ENCODE measurements around the gene ATP8A1.

Gene ATP8A1

GRCh38 chr4:42561031-42561430 is 95.9 kb downstream of the ATP8A1 start:
- no peak overlapping the region for H3K27ac ChIP-seq (ENCODE audit: low read length)
- no peaks in the 10 kb centered on the region for H3K9me3 ChIP-seq (ENCODE audit: insufficient read depth, low read length, severe bottlenecking)
- H3K4me1 ChIP-seq (ENCODE audit: insufficient read depth, low read length): no peaks in the 10 kb centered on the region
- H3K79me2 ChIP-seq (ENCODE audit: insufficient read depth, low read length): no peaks in the 10 kb centered on the region
- no peak overlapping the region for H2AFZ ChIP-seq (ENCODE audit: low read depth, low read length)
- H3K4me3 ChIP-seq (ENCODE audit: low read depth in 1 of 2, low read length in 2 of 2): no peak overlapping the region
- TF ChIP-seq CTCF (IDR thresholded peaks at IDR 0.05; ENCODE audit: borderline replicate concordance, extremely low read depth, low read length, poor library complexity, severe bottlenecking): no peak
- no peak for TF ChIP-seq EZH2 (IDR thresholded peaks at IDR 0.05; ENCODE audit: borderline replicate concordance, low read depth, low read length, severe bottlenecking)
- no peak for ATAC-seq (ENCODE audit: insufficient read depth, low read depth)
- H3K36me3 ChIP-seq (ENCODE audit: insufficient read depth, low read length): no peaks in the 10 kb centered on the region
- H3K9ac ChIP-seq (ENCODE audit: low read depth, low read length): no peak overlapping the region
- no peaks in the 10 kb centered on the region for H4K20me1 ChIP-seq (ENCODE audit: insufficient read depth, low read length)
- H3K4me2 ChIP-seq (ENCODE audit: insufficient read depth, low read length): no peak overlapping the region
- H3K27me3 ChIP-seq (ENCODE audit: insufficient read depth, low read length, poor library complexity): no peaks in the 10 kb centered on the region
- no peak for DNase-seq

GRCh38 chr4:42560467-42560861 is 96.4 kb downstream of the ATP8A1 start:
- no peaks in the 10 kb centered on the region for H3K79me2 ChIP-seq (ENCODE audit: insufficient read depth, low read length)
- H3K4me2 ChIP-seq (ENCODE audit: insufficient read depth, low read length): no peak overlapping the region
- TF ChIP-seq EZH2 (IDR thresholded peaks at IDR 0.05; ENCODE audit: borderline replicate concordance, low read depth, low read length, severe bottlenecking) (no peak), CTCF (IDR thresholded peaks at IDR 0.05; ENCODE audit: borderline replicate concordance, extremely low read depth, low read length, poor library complexity, severe bottlenecking) (no peak)
- H3K27ac ChIP-seq (ENCODE audit: low read length): no peak overlapping the region
- H3K4me3 ChIP-seq (ENCODE audit: low read depth in 1 of 2, low read length in 2 of 2): no peak overlapping the region
- H3K4me1 ChIP-seq (ENCODE audit: insufficient read depth, low read length): no peaks in the 10 kb centered on the region
- no peaks in the 10 kb centered on the region for H4K20me1 ChIP-seq (ENCODE audit: insufficient read depth, low read length)
- no peaks in the 10 kb centered on the region for H3K27me3 ChIP-seq (ENCODE audit: insufficient read depth, low read length, poor library complexity)
- no peak overlapping the region for H2AFZ ChIP-seq (ENCODE audit: low read depth, low read length)
- DNase-seq: no peak
- no peak overlapping the region for H3K9ac ChIP-seq (ENCODE audit: low read depth, low read length)
- H3K9me3 ChIP-seq (ENCODE audit: insufficient read depth, low read length, severe bottlenecking): no peaks in the 10 kb centered on the region
- ATAC-seq (ENCODE audit: insufficient read depth, low read depth): no peak
- H3K36me3 ChIP-seq (ENCODE audit: insufficient read depth, low read length): no peaks in the 10 kb centered on the region

- DNase-seq: no peak
Observed at GRCh38 chr4:42558156-42558555, 98.7 kb downstream of the ATP8A1 start.

More at GRCh38 chr4:42558156-42558555, 98.7 kb downstream of the ATP8A1 start:
- Histone ChIP-seq H3K4me3 (ENCODE audit: low read depth in 1 of 2, low read length in 2 of 2) (no peak overlapping the region), H3K27me3 (ENCODE audit: insufficient read depth, low read length, poor library complexity) (no peaks in the 10 kb centered on the region), H3K27ac (ENCODE audit: low read length) (no peak overlapping the region), H3K9me3 (ENCODE audit: insufficient read depth, low read length, severe bottlenecking) (no peaks in the 10 kb centered on the region), H3K79me2 (ENCODE audit: insufficient read depth, low read length) (no peaks in the 10 kb centered on the region), H3K4me2 (ENCODE audit: insufficient read depth, low read length) (no peak overlapping the region), H3K4me1 (ENCODE audit: insufficient read depth, low read length) (no peaks in the 10 kb centered on the region), H4K20me1 (ENCODE audit: insufficient read depth, low read length) (no peaks in the 10 kb centered on the region), H2AFZ (ENCODE audit: low read depth, low read length) (no peak overlapping the region), H3K36me3 (ENCODE audit: insufficient read depth, low read length) (no peaks in the 10 kb centered on the region), H3K9ac (ENCODE audit: low read depth, low read length) (no peak overlapping the region)
- no peak for ATAC-seq (ENCODE audit: insufficient read depth, low read depth)
- TF ChIP-seq CTCF (IDR thresholded peaks at IDR 0.05; ENCODE audit: borderline replicate concordance, extremely low read depth, low read length, poor library complexity, severe bottlenecking): no peak
- TF ChIP-seq EZH2 (IDR thresholded peaks at IDR 0.05; ENCODE audit: borderline replicate concordance, low read depth, low read length, severe bottlenecking): no peak
